CD14-positive monocyte (primary cell): ENCODE measurements around the gene ACOT2. TPM values are rescaled to one million over a fixed set of nuclear protein-coding genes. Genes with fewer than 3 reads are reported as not detected.
"Not testable (repeated sequence)": the region's sequence is repeated elsewhere in the genome, so short reads cannot be mapped to it uniquely, and the experiment has no call there.

Experiments
- DNase-seq, 3 donors: peaks; one replicate each; pipeline ENCODE4 v3.0.0-alpha.2; 2011 to 2022
- H2AFZ ChIP-seq: 2 replicates; pipeline ENCODE4 v1.6.0; 2012; ENCODE audit warnings: mild to moderate bottlenecking, low read depth, low read length, inconsistent platforms; ENCODE audit not compliant: insufficient read depth, poor library complexity, severe bottlenecking
- H3K27ac ChIP-seq, 2 donors: 1 replicate in 1 of 2; 2 replicates in 1 of 2; pipeline ENCODE4 v1.5.1; 2012 to 2013; ENCODE audit warnings: low read length in 2 of 2, control low read depth in 1 of 2, inconsistent platforms in 1 of 2, low read depth in 1 of 2, mild to moderate bottlenecking in 1 of 2
- H3K27me3 ChIP-seq, 2 donors: one replicate each; pipeline versions ENCODE4 v1.6.0 to v1.6.1; 2011 to 2013; ENCODE audit warnings: low read length in 2 of 2; ENCODE audit not compliant: control insufficient read depth in 2 of 2, insufficient read depth in 2 of 2
- H3K36me3 ChIP-seq, 2 donors: replicated peaks in 1 of 2; 1 replicate in 1 of 2; 2 replicates in 1 of 2; pipeline versions ENCODE4 v1.5.1 to v1.6.1; 2012 to 2013; ENCODE audit warnings: low read length in 2 of 2, control low read depth in 1 of 2, inconsistent platforms in 1 of 2, mild to moderate bottlenecking in 1 of 2; ENCODE audit not compliant: insufficient read depth in 2 of 2, control insufficient read depth in 1 of 2
- H3K4me1 ChIP-seq, 2 donors: 1 replicate in 1 of 2; 2 replicates in 1 of 2; pipeline versions ENCODE4 v1.5.1 to v1.6.1; 2012 to 2013; ENCODE audit warnings: low read length in 2 of 2, control low read depth in 1 of 2, inconsistent platforms in 1 of 2, mild to moderate bottlenecking in 1 of 2, moderate library complexity in 1 of 2; ENCODE audit not compliant: insufficient read depth in 2 of 2, control insufficient read depth in 1 of 2
- H3K4me2 ChIP-seq: replicated peaks from 2 replicates; pipeline ENCODE3; 2012; ENCODE audit warnings: low read length, moderate library complexity, mild to moderate bottlenecking; ENCODE audit not compliant: poor library complexity, severe bottlenecking; ENCODE audit errors: extremely low read depth
- H3K4me3 ChIP-seq, 3 experiments: fragments of 200-600 bp in 1 of 3; sonication (generic) in 1 of 3; replicated peaks in 1 of 3; 1 replicate in 2 of 3; 2 replicates in 1 of 3; pipeline ENCODE4 v1.5.1; 2011 to 2013; ENCODE audit warnings: low read length in 3 of 3, mild to moderate bottlenecking in 3 of 3, control low read depth in 2 of 3, low read depth in 2 of 3, inconsistent platforms in 1 of 3, moderate library complexity in 1 of 3
- H3K79me2 ChIP-seq: 2 replicates; pipeline ENCODE4 v1.6.0; 2012; ENCODE audit warnings: mild to moderate bottlenecking, control low read depth, inconsistent platforms, low read length, moderate library complexity; ENCODE audit not compliant: insufficient read depth
- H3K9ac ChIP-seq: 2 replicates; pipeline ENCODE4 v1.6.0; 2017; ENCODE audit warnings: low read length, mild to moderate bottlenecking; ENCODE audit not compliant: insufficient read depth, poor library complexity, severe bottlenecking
- H3K9me3 ChIP-seq, 2 donors: replicated peaks in 1 of 2; 1 replicate in 1 of 2; 2 replicates in 1 of 2; pipeline versions ENCODE4 v1.5.1 to v1.6.1; 2012 to 2013; ENCODE audit warnings: low read length in 2 of 2, control low read depth in 1 of 2; ENCODE audit not compliant: control insufficient read depth in 1 of 2, insufficient read depth in 1 of 2
- H4K20me1 ChIP-seq: 2 replicates; pipeline ENCODE4 v1.6.0; 2012; ENCODE audit warnings: mild to moderate bottlenecking, low read length, control low read depth, moderate library complexity; ENCODE audit not compliant: insufficient read depth
- H3K27ac Mint-ChIP-seq, 7 donors: one replicate each; pipeline ENCODE4 v1.8.0; 2020; ENCODE audit warnings: mild to moderate bottlenecking in 7 of 7, mixed read lengths in 7 of 7, moderate library complexity in 6 of 7, inconsistent platforms in 2 of 7
- H3K27me3 Mint-ChIP-seq, 3 donors: one replicate each; pipeline ENCODE4 v1.8.0; 2021 to 2022; ENCODE audit warnings: low read depth in 3 of 3, mild to moderate bottlenecking in 3 of 3, mixed read lengths in 3 of 3, moderate library complexity in 3 of 3, inconsistent platforms in 1 of 3
- H3K36me3 Mint-ChIP-seq, 2 donors: one replicate each; pipeline ENCODE4 v1.8.0; 2020; ENCODE audit warnings: mixed read lengths in 2 of 2, inconsistent platforms in 1 of 2, mild to moderate bottlenecking in 1 of 2
- H3K4me1 Mint-ChIP-seq: one replicate; pipeline ENCODE4 v1.8.0; 2020; ENCODE audit warnings: mild to moderate bottlenecking, mixed read lengths
- H3K4me3 Mint-ChIP-seq, 2 donors: one replicate each; pipeline ENCODE4 v1.8.0; 2020; ENCODE audit warnings: mild to moderate bottlenecking in 2 of 2, mixed read lengths in 2 of 2, moderate library complexity in 1 of 2
- H3K9me3 Mint-ChIP-seq, 7 donors: one replicate each; pipeline ENCODE4 v1.8.0; 2020 to 2022; ENCODE audit warnings: mixed read lengths in 7 of 7, mild to moderate bottlenecking in 6 of 7, moderate library complexity in 6 of 7, inconsistent platforms in 2 of 7
- WGBS: methylation state at CpG from one replicate; pipeline ENCODE4 v1.1.5; 2013; ENCODE audit warnings: missing lambda C conversion rate; ENCODE audit not compliant: insufficient coverage; 5-methylcytosine and 5-hydroxymethylcytosine counted together
- intact Hi-C, 2 donors: fragments of 100-400 bp; cut with micrococcal nuclease; formaldehyde crosslinking; loops; one replicate each; pipeline versions ENCODE4 v1.15.0 to v1.15.1; 2023
- polyA minus RNA-seq: library from RNA; depleted of rRNA, polyadenylated mRNA; stranded (reverse); fragments of >200 nt; gene quantifications from 2 replicates; pipeline ENCODE4 v1.2.3, GENCODE V29; 2012
- polyA plus RNA-seq, 3 donors: library from polyadenylated mRNA; depleted of rRNA in 1 of 3; unstranded in 2 of 3; stranded (reverse) in 1 of 3; fragments of 300-500 nt in 2 of 3; fragments of >200 nt in 1 of 3; fragmentation: Illumina TruSeq in 2 of 3; gene quantifications; 1 replicate in 2 of 3; 2 replicates in 1 of 3; pipeline ENCODE4 v1.2.3, GENCODE V29; 2012 to 2021
- total RNA-seq, 12 experiments: library from RNA in 1 of 12; stranded (reverse) in 1 of 12; fragments of 120-200 nt in 1 of 12; gene quantifications; one replicate each; pipeline ENCODE4 v1.2.4 and lab custom pipeline; 2013 to 2026; ENCODE audit warnings: mixed read lengths in 6 of 12, inconsistent platforms in 1 of 12
- TF ChIP-seq, protein P1 (sequence below): fragments of 200-600 bp; IDR thresholded peaks from one replicate; pipeline ENCODE4 v1.8.0; 2022; ENCODE audit warnings: antibody characterized with exemption, mild to moderate bottlenecking

ACOT2 gene, protein sequence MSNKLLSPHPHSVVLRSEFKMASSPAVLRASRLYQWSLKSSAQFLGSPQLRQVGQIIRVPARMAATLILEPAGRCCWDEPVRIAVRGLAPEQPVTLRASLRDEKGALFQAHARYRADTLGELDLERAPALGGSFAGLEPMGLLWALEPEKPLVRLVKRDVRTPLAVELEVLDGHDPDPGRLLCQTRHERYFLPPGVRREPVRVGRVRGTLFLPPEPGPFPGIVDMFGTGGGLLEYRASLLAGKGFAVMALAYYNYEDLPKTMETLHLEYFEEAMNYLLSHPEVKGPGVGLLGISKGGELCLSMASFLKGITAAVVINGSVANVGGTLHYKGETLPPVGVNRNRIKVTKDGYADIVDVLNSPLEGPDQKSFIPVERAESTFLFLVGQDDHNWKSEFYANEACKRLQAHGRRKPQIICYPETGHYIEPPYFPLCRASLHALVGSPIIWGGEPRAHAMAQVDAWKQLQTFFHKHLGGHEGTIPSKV
- 4.6 TPM for total RNA-seq (2013)
- polyA plus RNA-seq = 1 to 10 TPM; 2.6 to 6.0 (median 5.2) TPM
- 3.9 and 7.1 TPM in 2 replicates for polyA minus RNA-seq
- 0.35 to 2.0 (median 1.3) reads per million in 11 experiments for total RNA-seq (lab: John Stamatoyannopoulos, UW)

DNA sequence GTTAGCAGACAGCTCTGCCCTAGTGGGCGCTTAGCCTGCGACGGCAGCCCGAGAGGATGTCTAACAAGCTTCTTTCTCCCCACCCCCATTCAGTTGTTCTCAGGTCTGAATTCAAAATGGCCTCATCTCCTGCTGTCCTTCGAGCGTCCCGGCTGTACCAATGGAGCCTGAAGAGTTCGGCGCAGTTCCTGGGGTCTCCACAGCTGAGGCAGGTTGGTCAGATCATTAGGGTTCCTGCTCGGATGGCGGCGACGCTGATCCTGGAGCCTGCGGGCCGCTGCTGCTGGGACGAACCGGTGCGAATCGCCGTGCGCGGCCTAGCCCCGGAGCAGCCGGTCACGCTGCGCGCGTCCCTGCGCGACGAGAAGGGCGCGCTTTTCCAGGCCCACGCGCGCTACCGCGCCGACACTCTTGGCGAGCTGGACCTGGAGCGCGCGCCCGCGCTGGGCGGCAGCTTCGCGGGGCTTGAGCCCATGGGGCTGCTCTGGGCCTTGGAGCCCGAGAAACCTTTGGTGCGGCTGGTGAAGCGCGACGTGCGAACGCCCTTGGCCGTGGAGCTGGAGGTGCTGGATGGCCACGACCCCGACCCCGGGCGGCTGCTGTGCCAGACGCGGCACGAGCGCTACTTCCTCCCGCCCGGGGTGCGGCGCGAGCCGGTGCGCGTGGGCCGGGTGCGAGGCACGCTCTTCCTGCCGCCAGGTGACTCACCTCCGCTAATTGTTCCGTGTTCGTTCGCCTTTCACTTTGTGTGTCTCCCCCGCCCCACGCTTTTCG, at the start of gene ACOT2:
Gene ACOT2 (plus strand): TSS at position 29 of the 774 bp plus-strand sequence. CDS start 28 bp downstream, at position 57.
- Mint-ChIP-seq H3K4me1 (peaks cover 22% of the 10 kb centered on the region), H3K27ac (peak within 1 kb of the TSS in 6 of 7 donors; percentile 62 to 86 (median 81)), H3K36me3 (peaks cover 12 to 13% of the 10 kb centered on the region in 2 donors), H3K4me3 (peak within 1 kb of the TSS; percentile 92 to 95)
- H3K79me2 ChIP-seq, H3K9me3 ChIP-seq, H4K20me1 ChIP-seq, H3K9me3 Mint-ChIP-seq, H3K36me3 ChIP-seq, intact Hi-C loops, H3K27me3 ChIP-seq, H3K27me3 Mint-ChIP-seq: not testable (repeated sequence)
- peak within 1 kb of the TSS; percentile 61 for H3K9ac ChIP-seq
- peak within 1 kb of the TSS; percentile 87 for H3K4me2 ChIP-seq
- under 1% methylated on average over 55 of the region's 83 CpGs for WGBS
- peak within 1 kb of the TSS; percentile 41 to 84 (median 65) for H3K4me3 ChIP-seq
- peak within 1 kb of the TSS in 1 of 2 donors; percentile 67 for H3K27ac ChIP-seq
- peak; percentile 47 to 59 (median 47) for DNase-seq
- peaks cover 11 to 25% of the 10 kb centered on the region in 2 donors for H3K4me1 ChIP-seq
- peak within 1 kb of the TSS; percentile 91 for H2AFZ ChIP-seq

DNA sequence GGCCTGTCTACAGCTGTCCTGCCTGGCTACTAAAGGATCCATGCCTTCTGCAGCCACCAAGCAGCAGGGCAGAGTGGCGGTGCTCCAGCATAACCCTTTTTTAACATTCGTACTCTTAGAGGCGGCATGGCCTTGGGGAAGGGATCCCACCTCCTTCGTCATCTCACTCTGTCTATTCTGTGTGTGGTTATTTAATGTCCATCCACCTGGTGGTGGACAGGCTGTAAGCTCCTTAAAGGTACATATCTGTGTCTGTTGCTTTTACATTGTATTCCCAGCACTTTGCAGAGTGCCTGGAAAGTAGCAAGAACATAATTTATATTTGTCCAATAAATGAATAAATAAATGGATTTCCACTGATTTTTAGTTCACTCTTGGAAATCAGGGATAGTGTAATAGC, 47.8 kb upstream of the ACOT2 start:
- Histone ChIP-seq H3K27ac (no peak overlapping the region), H3K4me2 (no peak overlapping the region), H3K9ac (no peak overlapping the region), H3K4me1 (no peaks in the 10 kb centered on the region), H2AFZ (no peak overlapping the region), H3K79me2 (no peaks in the 10 kb centered on the region), H4K20me1 (no peaks in the 10 kb centered on the region), H3K27me3 (no peaks in the 10 kb centered on the region), H3K9me3 (no peaks in the 10 kb centered on the region), H3K4me3 (no peak overlapping the region), H3K36me3 (no peaks in the 10 kb centered on the region)
- WGBS = 86% methylated on average over 1 of the region's 4 CpGs
- H3K27me3 Mint-ChIP-seq = peaks cover 0 to 5% (median 3%) of the 10 kb centered on the region in 3 donors
- intact Hi-C loops = no loop called here
- H3K27ac Mint-ChIP-seq = peak overlapping the region in 1 of 7 donors; percentile 16
- no peak overlapping the region for H3K4me3 Mint-ChIP-seq
- DNase-seq = no peak
- no peaks in the 10 kb centered on the region for H3K36me3 Mint-ChIP-seq
- no peaks in the 10 kb centered on the region for H3K4me1 Mint-ChIP-seq
- TF ChIP-seq, protein P1, sequence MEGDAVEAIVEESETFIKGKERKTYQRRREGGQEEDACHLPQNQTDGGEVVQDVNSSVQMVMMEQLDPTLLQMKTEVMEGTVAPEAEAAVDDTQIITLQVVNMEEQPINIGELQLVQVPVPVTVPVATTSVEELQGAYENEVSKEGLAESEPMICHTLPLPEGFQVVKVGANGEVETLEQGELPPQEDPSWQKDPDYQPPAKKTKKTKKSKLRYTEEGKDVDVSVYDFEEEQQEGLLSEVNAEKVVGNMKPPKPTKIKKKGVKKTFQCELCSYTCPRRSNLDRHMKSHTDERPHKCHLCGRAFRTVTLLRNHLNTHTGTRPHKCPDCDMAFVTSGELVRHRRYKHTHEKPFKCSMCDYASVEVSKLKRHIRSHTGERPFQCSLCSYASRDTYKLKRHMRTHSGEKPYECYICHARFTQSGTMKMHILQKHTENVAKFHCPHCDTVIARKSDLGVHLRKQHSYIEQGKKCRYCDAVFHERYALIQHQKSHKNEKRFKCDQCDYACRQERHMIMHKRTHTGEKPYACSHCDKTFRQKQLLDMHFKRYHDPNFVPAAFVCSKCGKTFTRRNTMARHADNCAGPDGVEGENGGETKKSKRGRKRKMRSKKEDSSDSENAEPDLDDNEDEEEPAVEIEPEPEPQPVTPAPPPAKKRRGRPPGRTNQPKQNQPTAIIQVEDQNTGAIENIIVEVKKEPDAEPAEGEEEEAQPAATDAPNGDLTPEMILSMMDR = no peak
- H3K9me3 Mint-ChIP-seq = no peaks in the 10 kb centered on the region
